ENCODE results near the gene LIG4.
A peak's percentile ranks its signal among the peaks of the same experiment; 100 is the strongest.

LIG4 gene

DNA sequence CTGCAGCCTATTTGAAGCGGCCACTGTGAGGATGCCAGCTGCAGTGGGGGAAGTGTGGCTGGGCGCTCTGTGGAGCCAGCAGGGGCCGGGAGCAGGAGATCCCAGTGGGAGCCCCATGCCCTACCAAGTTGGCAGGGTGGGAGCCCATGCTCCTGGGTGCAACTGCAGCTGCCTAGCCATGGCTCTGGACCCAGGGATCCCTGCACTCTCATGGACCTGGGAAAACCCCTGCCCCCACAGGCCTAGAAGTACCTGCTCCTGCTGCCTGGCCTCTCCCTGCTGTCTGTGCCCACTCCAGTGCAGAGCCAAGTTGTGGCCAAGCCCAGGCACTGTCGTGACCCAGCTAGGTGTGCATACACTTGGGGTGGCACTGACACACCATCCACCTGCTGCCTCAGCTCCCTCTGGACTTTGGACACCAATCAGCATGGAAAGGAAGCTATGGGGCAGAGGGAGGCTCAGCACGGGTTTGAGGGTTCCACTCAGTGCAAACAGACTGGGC, 20.9 kb downstream of the LIG4 start:
- no peak for DNase-seq (ENCODE audit: low read depth in 2 of 2)

DNA sequence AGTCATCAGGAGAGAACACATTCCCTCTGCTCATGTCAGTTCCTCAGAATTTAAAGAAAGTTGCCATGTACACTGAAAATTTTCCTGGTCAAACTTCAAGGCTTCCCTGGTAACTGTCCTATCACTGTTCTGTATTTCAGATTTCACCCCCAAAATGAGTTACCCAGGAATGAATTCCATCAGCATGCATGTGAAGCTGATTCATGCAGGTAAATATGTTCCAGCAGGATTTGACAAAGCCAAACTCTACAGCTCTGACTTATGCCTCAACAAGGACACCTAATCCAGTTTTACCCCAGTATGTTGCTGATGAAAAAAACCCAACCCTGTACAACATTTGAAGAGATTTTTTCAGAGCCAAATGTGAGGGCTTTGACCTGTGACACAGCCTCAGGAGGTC, 21.5 kb downstream of the LIG4 start:
- DNase-seq (ENCODE audit: low read depth in 2 of 2): no peak

DNA sequence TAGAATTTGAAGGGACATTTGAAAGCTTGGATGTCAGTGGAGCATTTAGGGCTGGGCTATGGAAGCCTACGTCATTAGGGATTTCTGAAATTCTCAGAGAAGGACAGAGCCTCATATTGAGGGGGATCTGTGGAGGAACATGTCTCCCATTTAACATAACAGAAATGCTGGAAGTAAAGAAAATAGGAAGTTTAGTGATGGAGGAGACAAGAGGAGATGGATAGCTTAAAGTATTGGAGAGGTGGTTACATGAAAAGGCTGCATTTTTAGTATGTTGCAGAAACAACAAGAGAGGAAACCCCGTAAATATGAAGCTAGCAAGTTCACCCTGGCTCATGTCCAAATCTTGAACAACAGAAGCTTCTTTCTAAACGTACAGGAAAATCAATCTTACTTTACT, 24.4 kb downstream of the LIG4 start:
- no peak for DNase-seq (ENCODE audit: low read depth in 2 of 2)

DNA sequence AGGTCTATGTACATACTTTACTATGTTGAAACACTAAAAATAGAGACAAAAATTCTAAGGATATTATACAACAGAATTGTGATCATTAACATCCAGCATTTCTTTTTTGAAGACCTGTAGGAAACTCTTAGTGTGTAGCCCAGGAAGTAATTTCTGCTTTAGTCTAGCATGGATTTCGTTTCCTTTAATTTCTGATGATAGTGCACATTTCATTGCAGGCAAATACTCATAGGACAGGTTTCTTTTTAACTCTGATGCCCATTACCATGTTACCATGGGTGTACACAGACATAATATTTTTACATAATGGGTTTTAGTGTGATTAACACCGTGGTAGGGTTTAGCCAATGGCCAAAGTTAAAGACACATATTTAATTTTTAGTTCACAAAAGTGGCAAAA, 27.1 kb downstream of the LIG4 start:
- no peak for DNase-seq (ENCODE audit: low read depth in 2 of 2)

DNA sequence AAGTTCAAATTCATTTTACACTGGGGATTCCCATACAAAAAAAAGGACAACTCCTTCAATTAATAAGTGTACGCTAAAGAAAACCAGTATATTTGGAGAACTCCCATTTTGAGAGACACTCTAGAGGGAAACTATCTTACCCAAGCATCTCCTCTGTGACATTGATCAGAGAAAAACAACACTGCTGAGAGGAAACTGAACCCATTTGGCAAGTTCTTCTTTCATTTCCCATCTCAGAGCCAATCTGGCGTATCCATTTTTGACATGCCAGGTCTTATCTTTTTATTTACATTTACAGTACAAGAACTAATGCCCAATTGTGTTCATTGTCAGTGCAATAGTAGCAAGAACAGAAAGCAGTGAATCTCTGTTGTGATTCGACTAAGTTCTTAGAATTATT, 30.1 kb downstream of the LIG4 start:
- no peak for DNase-seq (ENCODE audit: low read depth in 2 of 2)

DNA sequence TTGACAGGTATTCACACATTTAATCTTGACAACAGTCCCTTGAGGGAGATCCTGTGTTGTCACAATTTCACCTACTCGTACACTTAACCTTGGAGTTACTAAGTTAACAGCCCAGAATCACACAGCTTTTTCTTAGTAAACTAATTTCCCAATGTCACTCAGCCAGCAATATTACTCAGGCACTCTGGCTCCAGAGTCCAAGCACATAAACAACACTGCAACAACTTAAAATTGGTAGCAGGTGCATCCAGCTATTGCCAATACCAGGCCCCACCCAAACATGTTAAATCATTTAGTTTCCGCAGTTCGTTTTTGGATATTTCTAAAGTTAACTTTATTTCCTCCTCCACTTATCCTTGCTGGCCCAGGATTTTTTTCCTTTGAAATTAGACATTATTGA, 32.7 kb downstream of the LIG4 start:
- DNase-seq (ENCODE audit: low read depth in 2 of 2): no peak

DNA sequence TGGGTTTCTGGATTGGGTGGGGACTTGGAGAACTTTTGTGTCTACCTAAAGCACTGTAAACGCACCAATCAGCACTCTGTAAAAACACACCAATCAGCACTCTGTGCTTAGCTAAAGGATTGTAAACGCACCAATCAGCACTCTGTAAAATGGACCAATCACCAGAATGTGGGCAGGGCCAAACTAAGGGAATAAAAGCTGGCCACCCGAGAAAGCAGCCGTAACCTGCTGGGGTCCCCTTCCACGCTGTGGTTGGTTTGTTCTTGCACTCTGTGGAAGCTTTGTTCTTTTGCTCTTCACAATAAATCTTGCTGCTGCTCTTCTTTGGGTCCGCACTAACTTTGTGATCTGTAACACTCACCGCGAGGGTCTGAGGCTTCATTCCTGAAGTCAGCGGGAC, 37.3 kb downstream of the LIG4 start:
- no peak for DNase-seq (ENCODE audit: low read depth in 2 of 2)

DNA sequence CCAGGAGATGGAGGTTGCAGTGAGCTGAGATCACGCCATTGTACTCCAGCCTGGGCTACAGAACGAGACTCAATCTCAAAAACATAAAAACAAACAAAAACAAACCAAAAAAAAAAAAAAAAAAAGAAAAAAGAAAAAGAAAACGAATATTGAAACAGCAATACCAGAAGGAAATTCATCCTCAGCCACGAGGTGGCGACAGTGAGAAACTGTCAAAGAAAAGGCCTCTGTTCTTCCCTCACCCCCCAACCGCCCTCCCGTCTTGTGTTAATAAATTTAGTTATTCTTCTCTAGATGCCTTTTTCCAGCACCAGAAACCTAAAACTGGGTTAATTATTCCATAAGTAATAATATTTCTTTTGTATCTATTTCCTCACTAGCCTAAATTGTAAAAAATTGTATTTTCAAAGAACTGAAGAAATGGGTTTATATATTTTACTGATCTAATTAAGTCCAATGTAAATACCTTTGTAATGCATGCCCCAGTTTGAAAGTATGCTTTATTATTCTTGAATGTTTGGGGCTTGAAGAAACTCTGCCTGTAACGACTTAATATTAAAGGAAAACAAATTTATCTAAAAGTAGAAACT, 38.6 kb downstream of the LIG4 start:
- DNase-seq (ENCODE audit: low read depth in 2 of 2): peak; percentile 11 to 19

DNA sequence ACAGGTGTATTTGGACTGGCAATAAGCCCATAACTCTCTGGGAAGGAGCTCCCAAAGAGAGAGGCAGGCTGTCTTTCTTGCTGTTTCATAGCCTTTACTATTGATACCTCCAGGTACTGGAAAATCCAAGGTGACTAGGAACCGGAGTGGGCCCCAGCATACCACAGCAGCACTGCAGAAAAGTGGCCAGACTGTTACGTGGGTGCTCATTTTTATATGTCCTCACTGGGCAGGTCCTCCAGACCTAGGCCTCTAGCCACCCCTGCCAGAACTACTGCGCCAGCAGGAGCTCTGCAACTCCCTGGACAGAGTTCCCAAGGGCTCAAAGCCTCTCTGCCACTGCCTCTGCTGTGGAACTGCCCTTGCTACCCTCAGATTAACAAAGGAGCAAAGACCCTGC, 46.4 kb downstream of the LIG4 start:
- no peak for DNase-seq (ENCODE audit: low read depth in 2 of 2)

- no peak for DNase-seq (ENCODE audit: low read depth in 2 of 2)
These were observed 49.3 kb downstream of the LIG4 start for GRCh38 chr13:108166078-108166477.

- no peak for DNase-seq (ENCODE audit: low read depth in 2 of 2)
These were observed 56.6 kb downstream of the LIG4 start for GRCh38 chr13:108158746-108159145.
